ENCODE results near the gene LRIT2.

Gene LRIT2, protein sequence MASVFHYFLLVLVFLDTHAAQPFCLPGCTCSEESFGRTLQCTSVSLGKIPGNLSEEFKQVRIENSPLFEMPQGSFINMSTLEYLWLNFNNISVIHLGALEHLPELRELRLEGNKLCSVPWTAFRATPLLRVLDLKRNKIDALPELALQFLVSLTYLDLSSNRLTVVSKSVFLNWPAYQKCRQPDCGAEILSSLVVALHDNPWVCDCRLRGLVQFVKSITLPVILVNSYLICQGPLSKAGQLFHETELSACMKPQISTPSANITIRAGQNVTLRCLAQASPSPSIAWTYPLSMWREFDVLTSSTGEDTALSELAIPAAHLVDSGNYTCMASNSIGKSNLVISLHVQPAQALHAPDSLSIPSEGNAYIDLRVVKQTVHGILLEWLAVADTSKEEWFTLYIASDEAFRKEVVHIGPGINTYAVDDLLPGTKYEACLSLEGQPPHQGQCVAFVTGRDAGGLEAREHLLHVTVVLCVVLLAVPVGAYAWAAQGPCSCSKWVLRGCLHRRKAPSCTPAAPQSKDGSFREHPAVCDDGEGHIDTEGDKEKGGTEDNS
- total RNA-seq = 0 reads per million in 2 experiments

DNA sequence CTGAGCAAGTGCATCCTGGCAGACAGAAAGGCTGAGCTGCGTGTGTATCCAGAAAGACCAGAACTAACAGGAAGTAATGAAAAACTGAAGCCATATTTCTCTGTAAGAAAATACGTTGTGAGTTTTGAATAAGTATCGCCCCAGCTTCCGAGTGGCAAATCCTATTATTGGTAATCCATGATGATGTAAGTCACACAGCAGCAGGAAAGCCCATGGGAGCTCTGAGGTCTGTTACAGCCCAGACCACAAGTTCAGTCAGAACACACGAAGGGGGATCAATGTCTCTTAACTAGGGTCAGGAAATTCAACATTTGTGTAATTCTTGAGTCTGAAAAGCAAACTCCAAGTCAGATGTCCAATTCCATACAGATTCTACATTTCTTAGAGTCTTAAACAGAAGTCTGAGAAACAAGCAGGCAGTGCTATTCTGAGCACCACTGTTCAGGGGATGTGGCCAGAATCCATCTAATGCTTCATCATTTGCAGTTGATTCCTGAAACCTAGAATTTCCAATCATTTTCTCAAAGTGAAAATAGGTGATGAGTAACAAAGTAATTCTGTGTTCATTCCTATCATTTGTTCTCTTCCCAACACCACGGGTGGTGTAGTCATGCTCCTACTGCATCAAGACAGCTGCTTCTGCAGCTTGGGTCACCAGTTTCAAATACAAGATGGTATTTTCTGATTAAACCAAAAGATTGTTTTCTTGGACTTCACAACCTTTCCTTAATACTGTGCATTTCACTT lies at the start of gene LRIT2:
Gene LRIT2, minus strand, starts transcription at position 118 of the 747 bp plus-strand sequence. Its CDS starts 24 bp downstream, at position 94.
- DNase-seq (ENCODE audit: low read depth) = no peak

DNA sequence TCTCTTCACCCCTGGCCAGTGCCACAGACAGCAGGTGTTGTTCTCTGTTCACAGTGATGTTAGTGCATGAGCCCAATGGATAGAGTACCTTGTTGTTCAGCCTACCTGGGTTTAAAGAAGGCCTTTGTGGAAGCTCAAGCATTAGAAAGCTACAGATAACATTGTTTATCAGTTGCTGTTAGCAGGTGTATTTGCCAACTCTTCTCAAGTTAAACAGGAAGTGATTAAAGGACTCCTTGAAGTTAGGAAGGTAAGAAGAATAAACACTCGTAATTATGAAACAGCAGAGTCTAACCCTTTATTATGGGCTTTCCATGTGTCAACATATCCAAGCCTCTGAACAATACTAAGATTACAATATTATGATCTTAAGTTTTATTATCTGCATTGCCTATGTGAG lies 45.4 kb upstream of the LRIT2 start:
- no peak for DNase-seq (ENCODE audit: low read depth)

GRCh38 chr10:84269773-84270172 lies 44.4 kb upstream of the LRIT2 start:
- DNase-seq (ENCODE audit: low read depth) = no peak

GRCh38 chr10:84269162-84269561 lies 43.8 kb upstream of the LRIT2 start:
- no peak for DNase-seq (ENCODE audit: low read depth)

GRCh38 chr10:84267503-84268126 lies 42.3 kb upstream of the LRIT2 start:
- DNase-seq (ENCODE audit: low read depth) = peak; percentile 14

GRCh38 chr10:84265418-84265817 lies 40.1 kb upstream of the LRIT2 start:
- no peak for DNase-seq (ENCODE audit: low read depth)

GRCh38 chr10:84264611-84265141 lies 39.3 kb upstream of the LRIT2 start:
- peak; percentile 46 for DNase-seq (ENCODE audit: low read depth)

DNA sequence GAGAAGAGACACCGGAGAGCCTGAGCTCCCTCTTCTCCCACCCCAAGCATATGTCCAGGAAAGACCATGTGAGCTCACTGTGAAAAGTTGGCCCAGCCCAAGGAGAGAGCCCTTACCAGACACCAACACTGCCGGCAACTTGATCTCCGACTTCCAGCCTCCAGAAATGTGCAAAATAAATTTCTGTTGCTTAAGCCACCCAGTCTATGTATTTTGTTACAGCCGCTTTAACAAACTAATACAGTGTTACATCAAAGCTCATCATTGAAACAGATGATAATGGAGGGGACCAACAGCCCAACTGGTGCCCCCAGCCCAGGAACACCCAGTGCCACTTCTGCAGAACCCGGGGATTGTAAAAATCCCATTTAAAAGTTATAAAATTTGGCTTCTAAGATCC lies 38.4 kb upstream of the LRIT2 start:
- no peak for DNase-seq (ENCODE audit: low read depth)

GRCh38 chr10:84262190-84262956 lies 37.0 kb upstream of the LRIT2 start:
- no peak for DNase-seq (ENCODE audit: low read depth)

DNA sequence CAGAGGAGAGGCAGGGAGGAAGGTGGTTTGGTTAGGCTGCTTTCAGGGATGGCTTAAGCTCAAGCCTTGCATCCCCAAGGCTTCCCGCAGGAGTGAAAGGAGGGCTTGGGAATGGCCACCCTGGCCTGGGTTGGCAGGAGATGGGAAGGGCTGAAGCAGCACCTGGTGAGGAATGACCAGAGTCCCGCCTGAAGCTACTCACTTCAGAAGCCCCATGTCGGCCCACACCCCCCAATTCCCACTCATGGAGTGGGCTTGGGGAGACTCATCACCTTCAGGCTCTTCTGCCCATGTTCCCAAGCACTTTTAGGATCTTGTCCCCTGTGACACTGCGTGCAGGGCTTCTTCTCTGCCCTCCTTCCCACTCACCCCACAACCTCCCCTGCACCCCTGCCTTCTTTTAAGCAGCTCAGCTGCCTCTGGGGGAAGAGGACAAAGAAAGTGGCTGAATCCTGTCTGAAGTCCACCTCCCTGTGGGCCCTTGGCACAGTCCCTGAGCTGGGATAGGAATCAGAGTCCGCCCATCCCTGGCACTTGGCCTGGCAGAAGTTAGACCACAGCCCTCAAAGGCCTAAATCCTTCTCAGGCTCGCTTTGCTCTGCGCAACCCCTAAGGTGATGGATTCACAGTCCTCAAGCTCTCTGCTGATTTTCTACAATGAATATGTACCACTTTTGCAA lies 36.0 kb upstream of the LRIT2 start:
- no peak for DNase-seq (ENCODE audit: low read depth)

DNA sequence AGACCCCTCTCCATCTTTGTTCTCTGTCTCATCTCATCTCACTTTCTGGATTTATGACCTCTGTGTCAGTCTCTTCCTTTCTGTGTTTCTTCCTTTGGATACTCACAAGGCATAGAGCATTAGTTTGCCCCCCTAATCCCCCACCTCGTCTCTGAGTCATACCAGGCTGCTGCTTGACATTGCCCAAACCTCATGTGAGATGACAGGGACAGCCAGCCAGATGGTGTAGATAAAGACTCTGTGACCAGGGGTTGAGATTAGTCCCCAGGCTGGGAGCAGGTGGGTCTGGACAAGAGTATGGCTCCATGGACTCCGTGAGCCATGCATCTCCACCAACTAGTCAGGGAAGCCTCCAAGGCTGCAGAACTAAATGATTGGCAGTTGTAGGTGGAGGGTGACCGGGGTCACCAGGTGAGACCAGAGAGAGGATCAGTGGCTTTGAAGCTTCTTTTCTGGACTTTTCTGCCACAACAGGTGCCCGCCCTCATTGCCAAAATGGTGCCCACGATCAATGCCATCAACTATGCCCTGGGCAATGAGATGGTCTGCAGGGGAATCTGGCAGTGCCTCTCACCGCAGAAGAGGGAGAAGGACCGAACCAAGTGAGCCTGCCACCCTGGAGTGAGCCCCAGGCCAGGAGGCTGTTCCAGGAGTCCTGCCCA lies 32.8 kb upstream of the LRIT2 start:
- DNase-seq (ENCODE audit: low read depth) = no peak

DNA sequence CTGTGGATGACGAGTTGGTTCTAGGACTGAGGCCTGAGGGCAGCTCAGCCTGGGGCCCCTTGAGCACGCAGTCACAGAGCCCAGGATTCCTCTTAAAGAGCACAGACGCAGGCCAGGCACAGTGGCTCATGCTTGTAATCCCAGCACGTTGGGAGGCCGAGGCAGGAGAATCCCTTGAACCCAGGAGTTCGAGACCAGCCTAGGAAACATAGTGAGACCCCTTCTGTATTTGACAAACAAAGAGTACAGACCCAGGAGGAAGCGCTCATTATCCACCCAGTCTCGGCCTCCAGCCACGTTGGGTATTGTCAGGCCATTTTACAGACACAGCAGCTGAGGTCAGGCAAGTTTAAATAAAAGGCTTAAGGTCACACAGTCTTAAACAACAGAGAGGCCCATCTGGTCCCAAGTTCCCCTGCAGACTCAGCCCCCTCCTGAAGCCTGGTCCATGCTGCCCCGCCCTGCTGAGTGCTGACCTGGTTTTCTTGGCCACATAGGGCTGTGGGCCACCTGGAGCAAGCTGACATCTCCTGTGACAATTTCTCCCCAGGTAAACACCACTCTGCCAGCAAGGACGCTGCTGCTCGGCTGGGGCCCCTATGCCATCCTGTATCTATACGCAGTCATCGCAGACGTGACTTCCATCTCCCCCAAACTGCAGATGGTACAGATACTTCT lies 32.1 kb upstream of the LRIT2 start:
- DNase-seq (ENCODE audit: low read depth) = no peak

DNA sequence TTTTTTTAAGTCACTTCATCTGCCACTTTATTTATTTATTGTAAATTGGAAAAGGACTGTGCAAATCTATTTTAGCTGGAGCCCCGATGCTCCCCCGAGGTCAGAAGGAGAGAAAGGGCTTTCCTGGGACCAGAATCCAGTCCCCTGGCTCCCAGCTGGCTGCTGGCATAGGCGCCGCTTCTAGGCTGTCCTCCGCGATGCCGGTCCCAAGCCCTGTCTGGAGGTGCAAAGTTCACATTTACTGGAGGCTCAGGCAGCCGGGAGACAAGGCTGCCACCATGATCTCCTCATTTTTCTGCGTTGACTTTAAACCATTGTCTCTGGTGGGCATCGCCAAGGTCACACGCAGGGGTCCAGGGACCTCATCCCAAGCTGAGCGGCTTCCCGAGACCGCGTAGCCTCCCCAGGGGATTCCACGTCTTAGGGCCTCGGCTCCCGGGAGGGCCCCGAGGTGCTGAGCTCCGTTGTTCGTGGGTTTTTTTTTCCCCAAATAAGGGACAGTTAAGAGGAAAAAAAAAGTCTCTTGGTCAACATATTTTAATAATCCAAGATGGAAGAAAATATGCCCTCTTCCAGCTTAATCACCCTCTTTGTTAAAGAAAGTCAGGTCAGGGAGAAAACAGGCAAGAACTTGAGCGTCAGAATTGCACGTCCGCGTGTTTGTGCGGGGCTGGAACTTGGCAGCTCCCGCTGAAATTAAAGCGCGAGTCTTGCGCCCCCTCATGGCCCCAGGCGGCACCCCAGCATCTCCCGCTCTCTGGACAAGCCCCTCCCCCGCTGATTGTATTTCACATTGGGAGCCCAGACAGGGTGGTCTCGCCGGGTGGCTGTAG lies 31.4 kb upstream of the LRIT2 start:
- peak; percentile 4 for DNase-seq (ENCODE audit: low read depth)

- no peak for DNase-seq (ENCODE audit: low read depth)
Measured at GRCh38 chr10:84254552-84255478, 29.5 kb upstream of the LRIT2 start.

- no peak for DNase-seq (ENCODE audit: low read depth)
Measured at GRCh38 chr10:84248794-84249193, 23.4 kb upstream of the LRIT2 start.

DNA sequence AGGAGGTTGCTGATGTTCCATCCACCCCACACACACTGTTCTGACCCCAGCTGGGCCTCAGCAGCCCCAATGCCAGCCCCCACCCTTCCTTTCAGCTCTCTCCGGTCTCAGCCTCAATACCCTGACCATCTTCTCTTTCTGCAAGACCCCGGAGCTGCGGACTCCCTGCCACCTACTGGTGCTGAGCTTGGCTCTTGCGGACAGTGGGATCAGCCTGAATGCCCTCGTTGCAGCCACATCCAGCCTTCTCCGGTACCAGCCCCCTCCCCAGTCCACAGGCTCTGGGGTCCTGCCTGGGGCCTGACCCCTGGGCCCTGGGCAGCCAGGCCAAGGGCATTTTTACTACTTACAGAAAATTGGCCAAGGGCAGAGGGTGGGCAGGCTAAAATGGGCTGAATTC lies 22.2 kb upstream of the LRIT2 start:
- no peak for DNase-seq (ENCODE audit: low read depth)

DNA sequence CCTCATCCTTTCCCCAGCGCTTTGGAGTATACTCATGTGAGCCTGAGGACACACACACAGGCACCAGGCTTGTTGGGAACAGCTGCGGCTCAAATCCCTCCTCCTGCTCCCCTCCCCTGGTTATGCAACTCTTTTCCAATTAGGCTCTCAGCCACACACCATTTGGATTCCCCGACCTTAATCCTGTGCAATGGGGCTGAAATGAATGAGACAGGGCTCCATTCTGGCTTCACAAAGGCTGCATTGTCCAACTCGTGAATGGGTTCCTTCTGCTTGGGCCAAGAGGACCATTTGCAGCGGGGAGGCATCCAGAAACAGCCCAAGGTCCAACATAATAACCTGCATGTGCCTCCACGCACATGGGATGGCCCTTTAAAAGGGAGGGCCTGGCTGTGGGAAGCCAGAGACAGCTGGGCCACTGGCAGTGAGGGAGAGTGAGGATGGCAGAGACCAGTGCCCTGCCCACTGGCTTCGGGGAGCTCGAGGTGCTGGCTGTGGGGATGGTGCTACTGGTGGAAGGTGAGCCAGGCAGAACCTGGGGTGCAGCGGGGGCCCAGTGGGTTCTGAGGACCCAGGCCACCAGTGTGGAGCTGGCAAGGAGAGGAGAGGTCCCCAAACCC lies 19.4 kb upstream of the LRIT2 start, which contains the start of gene RGR:
Gene RGR, plus strand, starts transcription at position 403 of the 620 bp plus-strand sequence. Its CDS starts 38 bp downstream, at position 441.
- DNase-seq (ENCODE audit: low read depth) = no peak
